CD14-positive monocyte (primary cell): ENCODE results near the gene CADM2. TPM values are rescaled to one million over a fixed set of nuclear protein-coding genes. Genes with fewer than 3 reads are reported as not detected.

Experiments
- DNase-seq, 3 donors: peaks; one replicate each; pipeline ENCODE4 v3.0.0-alpha.2; 2011 to 2022
- H2AFZ ChIP-seq: 2 replicates; pipeline ENCODE4 v1.6.0; 2012; ENCODE audit warnings: mild to moderate bottlenecking, low read depth, low read length, inconsistent platforms; ENCODE audit not compliant: insufficient read depth, poor library complexity, severe bottlenecking
- H3K27ac ChIP-seq, 2 donors: 1 replicate in 1 of 2; 2 replicates in 1 of 2; pipeline ENCODE4 v1.5.1; 2012 to 2013; ENCODE audit warnings: low read length in 2 of 2, control low read depth in 1 of 2, inconsistent platforms in 1 of 2, low read depth in 1 of 2, mild to moderate bottlenecking in 1 of 2
- H3K27me3 ChIP-seq, 2 donors: one replicate each; pipeline versions ENCODE4 v1.6.0 to v1.6.1; 2011 to 2013; ENCODE audit warnings: low read length in 2 of 2; ENCODE audit not compliant: control insufficient read depth in 2 of 2, insufficient read depth in 2 of 2
- H3K36me3 ChIP-seq, 2 donors: replicated peaks in 1 of 2; 1 replicate in 1 of 2; 2 replicates in 1 of 2; pipeline versions ENCODE4 v1.5.1 to v1.6.1; 2012 to 2013; ENCODE audit warnings: low read length in 2 of 2, control low read depth in 1 of 2, inconsistent platforms in 1 of 2, mild to moderate bottlenecking in 1 of 2; ENCODE audit not compliant: insufficient read depth in 2 of 2, control insufficient read depth in 1 of 2
- H3K4me1 ChIP-seq, 2 donors: 1 replicate in 1 of 2; 2 replicates in 1 of 2; pipeline versions ENCODE4 v1.5.1 to v1.6.1; 2012 to 2013; ENCODE audit warnings: low read length in 2 of 2, control low read depth in 1 of 2, inconsistent platforms in 1 of 2, mild to moderate bottlenecking in 1 of 2, moderate library complexity in 1 of 2; ENCODE audit not compliant: insufficient read depth in 2 of 2, control insufficient read depth in 1 of 2
- H3K4me2 ChIP-seq: replicated peaks from 2 replicates; pipeline ENCODE3; 2012; ENCODE audit warnings: low read length, moderate library complexity, mild to moderate bottlenecking; ENCODE audit not compliant: poor library complexity, severe bottlenecking; ENCODE audit errors: extremely low read depth
- H3K4me3 ChIP-seq, 3 experiments: fragments of 200-600 bp in 1 of 3; sonication (generic) in 1 of 3; replicated peaks in 1 of 3; 1 replicate in 2 of 3; 2 replicates in 1 of 3; pipeline ENCODE4 v1.5.1; 2011 to 2013; ENCODE audit warnings: low read length in 3 of 3, mild to moderate bottlenecking in 3 of 3, control low read depth in 2 of 3, low read depth in 2 of 3, inconsistent platforms in 1 of 3, moderate library complexity in 1 of 3
- H3K79me2 ChIP-seq: 2 replicates; pipeline ENCODE4 v1.6.0; 2012; ENCODE audit warnings: mild to moderate bottlenecking, control low read depth, inconsistent platforms, low read length, moderate library complexity; ENCODE audit not compliant: insufficient read depth
- H3K9ac ChIP-seq: 2 replicates; pipeline ENCODE4 v1.6.0; 2017; ENCODE audit warnings: low read length, mild to moderate bottlenecking; ENCODE audit not compliant: insufficient read depth, poor library complexity, severe bottlenecking
- H3K9me3 ChIP-seq, 2 donors: replicated peaks in 1 of 2; 1 replicate in 1 of 2; 2 replicates in 1 of 2; pipeline versions ENCODE4 v1.5.1 to v1.6.1; 2012 to 2013; ENCODE audit warnings: low read length in 2 of 2, control low read depth in 1 of 2; ENCODE audit not compliant: control insufficient read depth in 1 of 2, insufficient read depth in 1 of 2
- H4K20me1 ChIP-seq: 2 replicates; pipeline ENCODE4 v1.6.0; 2012; ENCODE audit warnings: mild to moderate bottlenecking, low read length, control low read depth, moderate library complexity; ENCODE audit not compliant: insufficient read depth
- H3K27ac Mint-ChIP-seq, 7 donors: one replicate each; pipeline ENCODE4 v1.8.0; 2020; ENCODE audit warnings: mild to moderate bottlenecking in 7 of 7, mixed read lengths in 7 of 7, moderate library complexity in 6 of 7, inconsistent platforms in 2 of 7
- H3K27me3 Mint-ChIP-seq, 3 donors: one replicate each; pipeline ENCODE4 v1.8.0; 2021 to 2022; ENCODE audit warnings: low read depth in 3 of 3, mild to moderate bottlenecking in 3 of 3, mixed read lengths in 3 of 3, moderate library complexity in 3 of 3, inconsistent platforms in 1 of 3
- H3K36me3 Mint-ChIP-seq, 2 donors: one replicate each; pipeline ENCODE4 v1.8.0; 2020; ENCODE audit warnings: mixed read lengths in 2 of 2, inconsistent platforms in 1 of 2, mild to moderate bottlenecking in 1 of 2
- H3K4me1 Mint-ChIP-seq: one replicate; pipeline ENCODE4 v1.8.0; 2020; ENCODE audit warnings: mild to moderate bottlenecking, mixed read lengths
- H3K4me3 Mint-ChIP-seq, 2 donors: one replicate each; pipeline ENCODE4 v1.8.0; 2020; ENCODE audit warnings: mild to moderate bottlenecking in 2 of 2, mixed read lengths in 2 of 2, moderate library complexity in 1 of 2
- H3K9me3 Mint-ChIP-seq, 7 donors: one replicate each; pipeline ENCODE4 v1.8.0; 2020 to 2022; ENCODE audit warnings: mixed read lengths in 7 of 7, mild to moderate bottlenecking in 6 of 7, moderate library complexity in 6 of 7, inconsistent platforms in 2 of 7
- WGBS: methylation state at CpG from one replicate; pipeline ENCODE4 v1.1.5; 2013; ENCODE audit warnings: missing lambda C conversion rate; ENCODE audit not compliant: insufficient coverage; 5-methylcytosine and 5-hydroxymethylcytosine counted together
- intact Hi-C, 2 donors: fragments of 100-400 bp; cut with micrococcal nuclease; formaldehyde crosslinking; loops; one replicate each; pipeline versions ENCODE4 v1.15.0 to v1.15.1; 2023
- polyA plus RNA-seq, 3 donors: library from polyadenylated mRNA; depleted of rRNA in 1 of 3; unstranded in 2 of 3; stranded (reverse) in 1 of 3; fragments of 300-500 nt in 2 of 3; fragments of >200 nt in 1 of 3; fragmentation: Illumina TruSeq in 2 of 3; gene quantifications; 1 replicate in 2 of 3; 2 replicates in 1 of 3; pipeline ENCODE4 v1.2.3, GENCODE V29; 2012 to 2021
- TF ChIP-seq, protein P1 (sequence below): fragments of 200-600 bp; IDR thresholded peaks from one replicate; pipeline ENCODE4 v1.8.0; 2022; ENCODE audit warnings: antibody characterized with exemption, mild to moderate bottlenecking

Gene CADM2
- polyA plus RNA-seq, 3 donors: not detected

DNA sequence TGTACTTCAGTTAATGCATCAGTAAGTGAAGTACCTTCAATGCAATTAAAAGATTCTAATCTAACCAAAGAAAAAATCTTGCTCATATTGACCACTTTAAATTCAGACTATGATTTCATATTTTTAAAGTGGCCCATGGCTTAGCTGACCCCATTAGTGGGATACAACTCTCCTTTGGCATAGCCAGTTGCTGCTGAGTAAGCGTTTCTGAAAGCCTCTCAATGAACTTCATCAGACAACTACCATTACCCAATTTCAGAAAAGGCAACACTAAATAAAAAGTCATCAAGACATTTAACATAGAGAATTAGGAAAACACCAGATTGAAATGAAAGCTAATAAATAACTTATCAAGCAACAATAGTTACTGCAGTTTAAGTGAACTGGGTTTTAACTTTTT, 27.0 kb downstream of the CADM2 start:
- no peaks in the 10 kb centered on the region for H3K4me1 ChIP-seq
- no peaks in the 10 kb centered on the region for H3K27me3 ChIP-seq
- 67% methylated on average over 1 of the region's 1 CpG for WGBS
- H3K9me3 ChIP-seq: no peaks in the 10 kb centered on the region
- intact Hi-C loops: no loop called here
- H3K27ac ChIP-seq: no peak overlapping the region
- no peak for DNase-seq
- H3K79me2 ChIP-seq: no peaks in the 10 kb centered on the region
- no peaks in the 10 kb centered on the region for H3K36me3 Mint-ChIP-seq
- TF ChIP-seq, protein P1, sequence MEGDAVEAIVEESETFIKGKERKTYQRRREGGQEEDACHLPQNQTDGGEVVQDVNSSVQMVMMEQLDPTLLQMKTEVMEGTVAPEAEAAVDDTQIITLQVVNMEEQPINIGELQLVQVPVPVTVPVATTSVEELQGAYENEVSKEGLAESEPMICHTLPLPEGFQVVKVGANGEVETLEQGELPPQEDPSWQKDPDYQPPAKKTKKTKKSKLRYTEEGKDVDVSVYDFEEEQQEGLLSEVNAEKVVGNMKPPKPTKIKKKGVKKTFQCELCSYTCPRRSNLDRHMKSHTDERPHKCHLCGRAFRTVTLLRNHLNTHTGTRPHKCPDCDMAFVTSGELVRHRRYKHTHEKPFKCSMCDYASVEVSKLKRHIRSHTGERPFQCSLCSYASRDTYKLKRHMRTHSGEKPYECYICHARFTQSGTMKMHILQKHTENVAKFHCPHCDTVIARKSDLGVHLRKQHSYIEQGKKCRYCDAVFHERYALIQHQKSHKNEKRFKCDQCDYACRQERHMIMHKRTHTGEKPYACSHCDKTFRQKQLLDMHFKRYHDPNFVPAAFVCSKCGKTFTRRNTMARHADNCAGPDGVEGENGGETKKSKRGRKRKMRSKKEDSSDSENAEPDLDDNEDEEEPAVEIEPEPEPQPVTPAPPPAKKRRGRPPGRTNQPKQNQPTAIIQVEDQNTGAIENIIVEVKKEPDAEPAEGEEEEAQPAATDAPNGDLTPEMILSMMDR: no peak
- H3K27ac Mint-ChIP-seq: no peak overlapping the region
- H3K4me3 Mint-ChIP-seq: no peak overlapping the region
- H3K27me3 Mint-ChIP-seq: peaks cover 0 to 2% (median 0%) of the 10 kb centered on the region in 3 donors
- H4K20me1 ChIP-seq: no peaks in the 10 kb centered on the region
- no peaks in the 10 kb centered on the region for H3K36me3 ChIP-seq
- no peak overlapping the region for H3K9ac ChIP-seq
- H3K4me2 ChIP-seq: no peak overlapping the region
- no peaks in the 10 kb centered on the region for H3K4me1 Mint-ChIP-seq
- H3K9me3 Mint-ChIP-seq: no peaks in the 10 kb centered on the region
- H2AFZ ChIP-seq: no peak overlapping the region
- no peak overlapping the region for H3K4me3 ChIP-seq

DNA sequence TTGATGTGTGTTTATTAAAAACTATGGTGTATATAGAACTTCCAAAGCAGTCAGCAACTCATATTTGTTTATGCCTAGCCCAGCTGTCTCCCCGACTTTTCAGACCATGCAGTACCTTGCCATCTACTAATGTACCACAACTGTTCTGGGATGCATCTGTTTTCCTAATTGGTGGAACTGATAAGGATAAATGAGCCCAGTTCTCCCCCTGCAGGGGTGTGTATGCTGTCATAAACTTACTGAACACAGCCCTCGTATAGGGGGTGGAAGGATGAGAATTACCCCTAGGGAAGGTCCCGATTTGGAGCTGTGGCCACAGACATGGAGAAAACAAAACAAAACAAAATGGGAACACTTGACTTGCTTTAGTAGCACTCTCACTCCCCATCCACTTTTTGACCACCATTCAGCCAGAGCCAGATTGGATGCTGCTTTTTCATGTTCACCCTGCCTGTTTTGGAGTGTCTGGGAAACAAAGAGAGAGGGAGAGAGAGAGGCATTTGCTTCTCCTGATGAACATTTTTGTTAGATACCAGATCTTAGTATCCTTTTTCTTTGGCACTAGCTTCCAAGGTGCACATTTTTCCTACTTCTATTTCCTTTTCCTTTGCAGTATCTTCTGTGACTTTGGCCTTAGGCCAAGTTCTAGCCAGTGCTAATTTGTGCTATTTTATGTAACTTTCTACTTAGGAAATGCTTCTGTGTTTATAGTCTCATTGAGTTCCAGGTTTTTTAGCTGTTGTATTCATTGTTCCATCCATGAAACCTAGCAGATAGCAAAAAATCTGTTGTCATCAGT, 29.1 kb downstream of the CADM2 start:
- Histone ChIP-seq H2AFZ (no peak overlapping the region), H3K4me3 (no peak overlapping the region), H3K27me3 (no peaks in the 10 kb centered on the region), H3K27ac (no peak overlapping the region), H3K9me3 (no peaks in the 10 kb centered on the region), H3K36me3 (no peaks in the 10 kb centered on the region), H3K9ac (no peak overlapping the region), H3K4me2 (no peak overlapping the region), H4K20me1 (no peaks in the 10 kb centered on the region), H3K79me2 (no peaks in the 10 kb centered on the region), H3K4me1 (no peaks in the 10 kb centered on the region)
- intact Hi-C loops: no loop called here
- no peak overlapping the region for H3K27ac Mint-ChIP-seq
- no peak for DNase-seq
- H3K4me1 Mint-ChIP-seq: no peaks in the 10 kb centered on the region
- H3K9me3 Mint-ChIP-seq: peaks cover 0 to 2% (median 0%) of the 10 kb centered on the region in 7 donors
- TF ChIP-seq, protein P1: no peak
- H3K27me3 Mint-ChIP-seq: no peaks in the 10 kb centered on the region
- no CpG with 5 or more reads among the region's 3 CpGs for WGBS
- H3K36me3 Mint-ChIP-seq: no peaks in the 10 kb centered on the region
- H3K4me3 Mint-ChIP-seq: no peak overlapping the region
